Measurements from ENCODE around the gene MCEMP1.

Gene MCEMP1

GRCh38 chr19:7654401-7654800 is 22.5 kb upstream of the MCEMP1 start:
- Histone ChIP-seq H3K9ac (ENCODE audit: low read depth in 1 of 2, low read length in 2 of 2) (no peak overlapping the region), H3K4me3 (ENCODE audit: low read depth in 1 of 2, low read length in 2 of 2) (no peak overlapping the region), H3K4me1 (ENCODE audit: control insufficient read depth in 1 of 2, insufficient read depth in 2 of 2, low read length in 2 of 2) (peaks cover 3 to 4% of the 10 kb centered on the region in 2 donors), H3K9me3 (ENCODE audit: control insufficient read depth in 1 of 2, low read length in 2 of 2) (no peaks in the 10 kb centered on the region), H3K27ac (ENCODE audit: low read depth, low read length) (no peak overlapping the region), H3K36me3 (ENCODE audit: control insufficient read depth in 1 of 2, insufficient read depth in 2 of 2, low read length in 2 of 2) (no peaks in the 10 kb centered on the region), H3K27me3 (ENCODE audit: control insufficient read depth in 1 of 2, insufficient read depth in 2 of 2, low read length in 2 of 2) (no peaks in the 10 kb centered on the region)

DNA sequence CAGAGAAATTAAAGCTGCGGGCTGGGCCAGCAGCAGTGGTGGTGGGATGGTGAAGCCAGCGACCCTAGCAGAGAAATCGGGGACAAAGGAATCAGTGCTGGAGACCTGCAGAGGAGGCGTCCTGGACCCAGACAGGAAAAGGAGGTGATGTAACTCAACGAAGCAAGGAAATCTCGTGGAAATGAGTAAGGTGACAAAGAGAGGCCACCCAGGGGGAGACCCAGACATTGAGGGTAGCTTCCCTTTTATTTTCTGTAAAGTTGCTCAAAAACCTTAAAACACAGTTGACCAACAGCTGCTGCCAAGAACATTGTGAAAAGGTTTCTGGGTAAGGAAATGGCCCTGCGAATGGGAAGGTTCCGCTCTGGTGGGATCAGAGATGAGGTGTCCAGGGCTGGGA is 21.3 kb upstream of the MCEMP1 start:
- Histone ChIP-seq H3K9me3 (ENCODE audit: control insufficient read depth in 1 of 2, low read length in 2 of 2) (no peaks in the 10 kb centered on the region), H3K27ac (ENCODE audit: low read depth, low read length) (no peak overlapping the region), H3K27me3 (ENCODE audit: control insufficient read depth in 1 of 2, insufficient read depth in 2 of 2, low read length in 2 of 2) (no peaks in the 10 kb centered on the region), H3K36me3 (ENCODE audit: control insufficient read depth in 1 of 2, insufficient read depth in 2 of 2, low read length in 2 of 2) (no peaks in the 10 kb centered on the region), H3K9ac (ENCODE audit: low read depth in 1 of 2, low read length in 2 of 2) (no peak overlapping the region), H3K4me1 (ENCODE audit: control insufficient read depth in 1 of 2, insufficient read depth in 2 of 2, low read length in 2 of 2) (peaks cover 3 to 4% of the 10 kb centered on the region in 2 donors), H3K4me3 (ENCODE audit: low read depth in 1 of 2, low read length in 2 of 2) (no peak overlapping the region)

DNA sequence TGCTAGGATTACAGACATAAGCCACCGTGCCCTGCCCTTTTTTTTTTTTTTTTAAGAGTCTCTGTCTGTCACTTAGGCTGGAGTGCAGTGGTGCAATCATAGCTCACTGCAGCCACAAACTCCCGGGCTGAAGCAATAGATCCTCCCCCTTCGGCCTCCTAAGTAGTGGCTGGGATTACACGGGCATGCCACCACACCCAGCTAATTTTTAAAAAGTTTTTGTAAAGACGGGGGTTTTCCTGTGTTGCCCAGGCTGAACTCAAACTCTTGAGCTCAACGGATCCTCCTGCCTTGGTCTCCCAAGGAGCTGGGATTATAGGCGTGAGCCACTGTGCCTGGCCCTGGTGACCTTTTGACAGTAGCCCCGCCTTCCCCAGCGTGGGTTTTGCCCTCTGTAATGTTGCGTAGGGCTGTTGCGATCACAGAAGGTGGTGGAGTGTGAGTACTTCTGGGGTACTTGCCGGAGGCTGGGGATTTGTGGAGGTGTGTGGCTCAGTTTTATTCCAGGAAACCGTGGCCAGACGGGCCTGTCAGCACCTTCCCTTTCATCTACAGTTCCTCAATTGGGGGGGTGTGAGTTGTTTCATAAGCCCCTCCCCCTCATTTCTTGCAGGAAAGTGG is 19.6 kb upstream of the MCEMP1 start:
- no peaks in the 10 kb centered on the region for H3K36me3 ChIP-seq (ENCODE audit: control insufficient read depth in 1 of 2, insufficient read depth in 2 of 2, low read length in 2 of 2)
- no peak overlapping the region for H3K4me3 ChIP-seq (ENCODE audit: low read depth in 1 of 2, low read length in 2 of 2)
- H3K4me1 ChIP-seq (ENCODE audit: control insufficient read depth in 1 of 2, insufficient read depth in 2 of 2, low read length in 2 of 2), result peaks cover 2% of the 10 kb centered on the region in 2 donors
- H3K27me3 ChIP-seq (ENCODE audit: control insufficient read depth in 1 of 2, insufficient read depth in 2 of 2, low read length in 2 of 2), result no peaks in the 10 kb centered on the region
- H3K27ac ChIP-seq (ENCODE audit: low read depth, low read length), result no peak overlapping the region
- H3K9ac ChIP-seq (ENCODE audit: low read depth in 1 of 2, low read length in 2 of 2), result no peak overlapping the region
- no peaks in the 10 kb centered on the region for H3K9me3 ChIP-seq (ENCODE audit: control insufficient read depth in 1 of 2, low read length in 2 of 2)

GRCh38 chr19:7658219-7658686 is 18.6 kb upstream of the MCEMP1 start:
- no peak overlapping the region for H3K27ac ChIP-seq (ENCODE audit: low read depth, low read length)
- no peaks in the 10 kb centered on the region for H3K9me3 ChIP-seq (ENCODE audit: control insufficient read depth in 1 of 2, low read length in 2 of 2)
- no peak overlapping the region for H3K9ac ChIP-seq (ENCODE audit: low read depth in 1 of 2, low read length in 2 of 2)
- H3K4me1 ChIP-seq (ENCODE audit: control insufficient read depth in 1 of 2, insufficient read depth in 2 of 2, low read length in 2 of 2), result no peaks in the 10 kb centered on the region
- no peaks in the 10 kb centered on the region for H3K36me3 ChIP-seq (ENCODE audit: control insufficient read depth in 1 of 2, insufficient read depth in 2 of 2, low read length in 2 of 2)
- H3K27me3 ChIP-seq (ENCODE audit: control insufficient read depth in 1 of 2, insufficient read depth in 2 of 2, low read length in 2 of 2), result no peaks in the 10 kb centered on the region
- no peak overlapping the region for H3K4me3 ChIP-seq (ENCODE audit: low read depth in 1 of 2, low read length in 2 of 2)

DNA sequence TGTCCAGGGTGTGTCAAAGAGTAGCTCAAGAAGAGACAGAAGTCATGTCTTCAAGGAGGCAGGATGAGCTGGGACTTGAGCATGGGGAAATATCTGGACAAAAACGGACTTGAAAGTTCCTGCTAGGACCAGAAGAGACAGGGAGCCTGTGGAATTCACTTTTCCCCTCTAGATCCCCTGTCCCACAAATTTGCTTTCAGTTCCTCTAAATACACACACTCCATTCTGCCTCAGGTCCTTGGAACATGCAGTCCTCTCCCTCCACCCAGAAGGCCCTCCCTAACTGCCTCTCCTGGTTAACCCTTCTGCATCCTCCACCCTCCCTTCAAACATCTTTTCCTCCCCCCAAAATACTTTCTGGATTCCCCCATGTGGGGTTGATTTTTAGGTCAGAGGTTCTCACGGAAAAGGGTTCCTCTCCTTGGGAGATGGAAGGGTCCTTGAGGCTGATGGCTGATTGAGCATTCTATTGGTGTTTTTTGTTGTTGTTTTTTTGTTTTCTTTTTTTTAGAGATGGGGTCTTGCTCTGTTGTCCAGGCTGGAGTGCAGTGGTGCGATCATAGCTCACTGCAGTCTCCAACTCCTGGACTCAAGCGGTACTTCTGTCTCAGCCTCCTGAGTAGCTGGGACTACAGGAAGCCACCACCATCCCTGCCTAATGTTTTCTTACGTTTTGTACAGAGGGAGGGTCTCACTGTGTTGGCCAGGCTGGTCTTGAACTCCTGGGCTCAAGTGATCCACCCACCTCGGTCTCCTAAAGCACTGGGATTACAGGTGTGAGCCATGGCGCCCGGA is 14.9 kb upstream of the MCEMP1 start:
- no peak overlapping the region for H3K27ac ChIP-seq (ENCODE audit: low read depth, low read length)
- H3K4me1 ChIP-seq (ENCODE audit: control insufficient read depth in 1 of 2, insufficient read depth in 2 of 2, low read length in 2 of 2), result no peaks in the 10 kb centered on the region
- no peaks in the 10 kb centered on the region for H3K36me3 ChIP-seq (ENCODE audit: control insufficient read depth in 1 of 2, insufficient read depth in 2 of 2, low read length in 2 of 2)
- H3K4me3 ChIP-seq (ENCODE audit: low read depth in 1 of 2, low read length in 2 of 2), result no peak overlapping the region
- H3K27me3 ChIP-seq (ENCODE audit: control insufficient read depth in 1 of 2, insufficient read depth in 2 of 2, low read length in 2 of 2), result no peaks in the 10 kb centered on the region
- no peaks in the 10 kb centered on the region for H3K9me3 ChIP-seq (ENCODE audit: control insufficient read depth in 1 of 2, low read length in 2 of 2)
- H3K9ac ChIP-seq (ENCODE audit: low read depth in 1 of 2, low read length in 2 of 2), result no peak overlapping the region

DNA sequence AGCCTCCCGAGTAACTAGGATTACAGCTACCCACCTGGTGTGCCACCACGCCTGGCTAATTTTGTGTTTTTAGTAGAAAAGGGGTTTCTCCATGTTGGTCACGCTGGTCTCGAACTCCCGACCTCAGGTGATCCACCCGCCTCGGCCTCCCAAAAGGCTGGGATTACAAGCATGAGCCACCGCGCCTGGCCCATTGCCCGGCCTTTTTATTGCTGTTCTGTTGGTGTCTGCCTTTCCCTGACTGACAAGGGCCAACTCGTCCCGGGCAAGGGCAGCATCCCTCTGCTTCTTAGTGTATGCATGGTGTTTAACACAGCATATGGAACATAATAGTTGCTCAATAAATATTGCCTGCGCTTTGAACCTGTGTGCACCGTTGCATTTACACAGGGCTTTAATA is 14.2 kb upstream of the MCEMP1 start:
- no peaks in the 10 kb centered on the region for H3K4me1 ChIP-seq (ENCODE audit: control insufficient read depth in 1 of 2, insufficient read depth in 2 of 2, low read length in 2 of 2)
- no peaks in the 10 kb centered on the region for H3K36me3 ChIP-seq (ENCODE audit: control insufficient read depth in 1 of 2, insufficient read depth in 2 of 2, low read length in 2 of 2)

GRCh38 chr19:7663706-7664105 is 13.2 kb upstream of the MCEMP1 start:
- Histone ChIP-seq H3K27ac (ENCODE audit: low read depth, low read length) (no peak overlapping the region), H3K4me1 (ENCODE audit: control insufficient read depth in 1 of 2, insufficient read depth in 2 of 2, low read length in 2 of 2) (no peaks in the 10 kb centered on the region), H3K27me3 (ENCODE audit: control insufficient read depth in 1 of 2, insufficient read depth in 2 of 2, low read length in 2 of 2) (no peaks in the 10 kb centered on the region), H3K36me3 (ENCODE audit: control insufficient read depth in 1 of 2, insufficient read depth in 2 of 2, low read length in 2 of 2) (no peaks in the 10 kb centered on the region), H3K9me3 (ENCODE audit: control insufficient read depth in 1 of 2, low read length in 2 of 2) (no peaks in the 10 kb centered on the region), H3K4me3 (ENCODE audit: low read depth in 1 of 2, low read length in 2 of 2) (no peak overlapping the region), H3K9ac (ENCODE audit: low read depth in 1 of 2, low read length in 2 of 2) (no peak overlapping the region)

More for the DNA sequence above, 14.2 kb upstream of the MCEMP1 start:
- Histone ChIP-seq H3K9ac (ENCODE audit: low read depth in 1 of 2, low read length in 2 of 2) (no peak overlapping the region), H3K27me3 (ENCODE audit: control insufficient read depth in 1 of 2, insufficient read depth in 2 of 2, low read length in 2 of 2) (no peaks in the 10 kb centered on the region), H3K4me3 (ENCODE audit: low read depth in 1 of 2, low read length in 2 of 2) (no peak overlapping the region), H3K9me3 (ENCODE audit: control insufficient read depth in 1 of 2, low read length in 2 of 2) (no peaks in the 10 kb centered on the region), H3K27ac (ENCODE audit: low read depth, low read length) (no peak overlapping the region)

DNA sequence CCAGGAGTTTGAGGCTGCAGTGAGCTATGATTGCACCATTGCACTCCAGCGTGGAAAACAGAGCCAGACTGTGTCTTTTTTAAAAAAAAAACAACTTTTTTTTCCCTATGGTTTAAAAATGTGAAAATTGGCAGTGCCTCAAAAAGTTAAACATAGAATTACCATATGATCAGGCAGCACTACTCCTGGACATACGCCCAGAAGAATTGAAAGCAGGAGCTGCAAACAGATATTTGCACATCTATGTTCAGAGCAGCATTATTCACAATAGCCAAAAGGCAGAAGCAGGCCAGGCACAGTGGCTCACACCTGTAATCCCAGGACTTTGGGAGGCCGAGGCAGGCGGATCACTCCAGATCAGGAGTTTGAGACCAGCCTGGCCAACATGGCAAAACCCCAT is 11.8 kb upstream of the MCEMP1 start:
- Histone ChIP-seq H3K4me1 (ENCODE audit: control insufficient read depth in 1 of 2, insufficient read depth in 2 of 2, low read length in 2 of 2) (no peaks in the 10 kb centered on the region), H3K36me3 (ENCODE audit: control insufficient read depth in 1 of 2, insufficient read depth in 2 of 2, low read length in 2 of 2) (no peaks in the 10 kb centered on the region), H3K9ac (ENCODE audit: low read depth in 1 of 2, low read length in 2 of 2) (no peak overlapping the region), H3K9me3 (ENCODE audit: control insufficient read depth in 1 of 2, low read length in 2 of 2) (no peaks in the 10 kb centered on the region), H3K27ac (ENCODE audit: low read depth, low read length) (no peak overlapping the region), H3K4me3 (ENCODE audit: low read depth in 1 of 2, low read length in 2 of 2) (no peak overlapping the region), H3K27me3 (ENCODE audit: control insufficient read depth in 1 of 2, insufficient read depth in 2 of 2, low read length in 2 of 2) (peaks cover 0 to 5% of the 10 kb centered on the region in 2 donors)

DNA sequence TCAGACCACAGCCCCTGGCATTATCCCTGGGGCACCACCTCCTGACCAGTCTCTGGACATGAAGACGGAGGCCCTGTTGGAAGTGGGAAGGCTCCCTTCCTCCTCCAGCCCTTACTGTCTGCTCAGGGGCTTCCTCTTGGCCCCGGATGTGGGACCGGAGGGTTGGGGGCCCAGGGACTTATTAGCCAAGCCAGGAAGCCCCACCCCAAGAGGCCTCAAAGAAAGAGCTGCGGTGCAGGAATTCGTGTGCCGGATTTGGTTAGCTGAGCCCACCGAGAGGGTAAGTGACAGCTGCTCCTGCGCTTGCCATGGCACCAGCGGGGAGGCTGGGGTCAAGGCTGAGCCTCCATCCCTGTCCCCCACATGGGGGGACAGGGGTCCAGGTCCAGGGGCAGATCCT is 8.0 kb upstream of the MCEMP1 start, which contains the start of gene RETN:
TSS of gene RETN (plus strand) at position 208 of the 400 bp plus-strand sequence. CDS start 278 bp downstream, outside the sequence.
- H3K4me3 ChIP-seq (ENCODE audit: low read depth in 1 of 2, low read length in 2 of 2), result no peak within 1 kb of the TSS
- H3K4me1 ChIP-seq (ENCODE audit: control insufficient read depth in 1 of 2, insufficient read depth in 2 of 2, low read length in 2 of 2), result no peaks in the 10 kb centered on the region
- H3K27ac ChIP-seq (ENCODE audit: low read depth, low read length), result no peak within 1 kb of the TSS
- H3K9ac ChIP-seq (ENCODE audit: low read depth in 1 of 2, low read length in 2 of 2), result no peak within 1 kb of the TSS
- H3K9me3 ChIP-seq (ENCODE audit: control insufficient read depth in 1 of 2, low read length in 2 of 2), result peaks cover 0 to 1% of the 10 kb centered on the region in 2 donors
- H3K36me3 ChIP-seq (ENCODE audit: control insufficient read depth in 1 of 2, insufficient read depth in 2 of 2, low read length in 2 of 2), result no peaks in the 10 kb centered on the region
- peaks cover 0 to 19% of the 10 kb centered on the region in 2 donors for H3K27me3 ChIP-seq (ENCODE audit: control insufficient read depth in 1 of 2, insufficient read depth in 2 of 2, low read length in 2 of 2)

- Histone ChIP-seq H3K27ac (ENCODE audit: low read depth, low read length) (no peak overlapping the region), H3K9ac (ENCODE audit: low read depth in 1 of 2, low read length in 2 of 2) (no peak overlapping the region), H3K9me3 (ENCODE audit: control insufficient read depth in 1 of 2, low read length in 2 of 2) (peaks cover 0 to 2% of the 10 kb centered on the region in 2 donors), H3K27me3 (ENCODE audit: control insufficient read depth in 1 of 2, insufficient read depth in 2 of 2, low read length in 2 of 2) (peaks cover 0 to 19% of the 10 kb centered on the region in 2 donors), H3K4me1 (ENCODE audit: control insufficient read depth in 1 of 2, insufficient read depth in 2 of 2, low read length in 2 of 2) (no peaks in the 10 kb centered on the region), H3K4me3 (ENCODE audit: low read depth in 1 of 2, low read length in 2 of 2) (no peak overlapping the region), H3K36me3 (ENCODE audit: control insufficient read depth in 1 of 2, insufficient read depth in 2 of 2, low read length in 2 of 2) (no peaks in the 10 kb centered on the region)
These were observed 7.2 kb upstream of the MCEMP1 start for GRCh38 chr19:7669641-7670040.
